Hepatocyte (in vitro differentiated cells): ENCODE data around the gene CELF4. TPM values are rescaled to one million over a fixed set of nuclear protein-coding genes. Genes with fewer than 3 reads are reported as not detected.

Source experiments
- DNase-seq: peaks from one replicate; pipeline ENCODE4 v3.0.0-alpha.2; 2016; ENCODE audit warnings: low spot score
- H2AFZ ChIP-seq: fragments of 200-600 bp; sonication (generic); 2 replicates; pipeline ENCODE4 v1.6.0; 2016; ENCODE audit warnings: antibody characterized with exemption, mild to moderate bottlenecking
- H3K27ac ChIP-seq: fragments of 200-600 bp; sonication (generic); 2 replicates; pipeline ENCODE4 v1.5.1; 2016; ENCODE audit warnings: mild to moderate bottlenecking
- H3K27me3 ChIP-seq: fragments of 200-600 bp; sonication (generic); 2 replicates; pipeline ENCODE4 v1.6.1; 2016
- H3K36me3 ChIP-seq: fragments of 200-600 bp; sonication (generic); replicated peaks from 2 replicates; pipeline ENCODE4 v1.5.1; 2016; ENCODE audit warnings: low read depth; ENCODE audit not compliant: insufficient read depth
- H3K4me1 ChIP-seq: fragments of 200-600 bp; sonication (generic); 2 replicates; pipeline ENCODE4 v1.5.1; 2016; ENCODE audit warnings: mild to moderate bottlenecking, moderate library complexity; ENCODE audit not compliant: insufficient read depth
- H3K4me2 ChIP-seq: fragments of 200-600 bp; sonication (generic); 2 replicates; pipeline ENCODE4 v1.6.0; 2016
- H3K4me3 ChIP-seq: fragments of 200-600 bp; sonication (generic); 2 replicates; pipeline ENCODE4 v1.5.1; 2016; ENCODE audit warnings: mild to moderate bottlenecking
- H3K79me2 ChIP-seq: fragments of 200-600 bp; sonication (generic); 2 replicates; pipeline ENCODE4 v1.6.0; 2017; ENCODE audit warnings: mild to moderate bottlenecking
- H3K9me2 ChIP-seq: fragments of 200-600 bp; sonication (generic); replicated peaks from 2 replicates; pipeline ENCODE4 v1.6.0; 2017; ENCODE audit warnings: mild to moderate bottlenecking; ENCODE audit not compliant: insufficient read depth
- H3K9me3 ChIP-seq: fragments of 200-600 bp; sonication (generic); 2 replicates; pipeline ENCODE4 v1.5.1; 2016; ENCODE audit warnings: low read depth, mild to moderate bottlenecking
- H4K20me1 ChIP-seq: fragments of 200-600 bp; sonication (generic); 2 replicates; pipeline ENCODE4 v1.6.0; 2016; ENCODE audit warnings: mild to moderate bottlenecking; ENCODE audit not compliant: insufficient read depth, poor library complexity, severe bottlenecking
- EZH2 ChIP-seq: fragments of 200-600 bp; sonication (generic); IDR thresholded peaks from 2 replicates; pipeline ENCODE4 v1.6.1; 2016; ENCODE audit warnings: antibody characterized with exemption, mild to moderate bottlenecking, borderline replicate concordance
- EZH2phosphoT487 ChIP-seq: fragments of 200-600 bp; sonication (generic); IDR thresholded peaks from one replicate; pipeline ENCODE4 v1.6.1; 2018; ENCODE audit warnings: antibody characterized with exemption, mild to moderate bottlenecking, low read depth, moderate library complexity; ENCODE audit not compliant: unreplicated experiment, severe bottlenecking
- WGBS: methylation state at CpG from one replicate; pipeline ENCODE4 v1.1.6; 2016; ENCODE audit warnings: low lambda C conversion rate; ENCODE audit errors: missing lambda C conversion rate; 5-methylcytosine and 5-hydroxymethylcytosine counted together
- polyA plus RNA-seq: library from polyadenylated mRNA; unstranded; fragments of >200 nt; fragmentation: Nextera tagmentation; extraction: Ambion mirVana; gene quantifications from 2 replicates; pipeline ENCODE4 v1.2.1, GENCODE V29; 2016
- total RNA-seq: library from RNA; depleted of rRNA; stranded (reverse); fragments of >200 nt; gene quantifications from 2 replicates; pipeline ENCODE4 v1.2.3, GENCODE V29; 2014
- TF ChIP-seq, protein P1 (sequence below): fragments of 200-600 bp; sonication (generic); IDR thresholded peaks from 2 replicates; pipeline ENCODE4 v1.5.1; 2016; ENCODE audit warnings: antibody characterized with exemption, mild to moderate bottlenecking; ENCODE audit not compliant: poor library complexity

The CELF4 gene
- total and polyA plus RNA-seq, 2 experiments from 2014 or later: 1.3 to 2.9 TPM

DNA sequence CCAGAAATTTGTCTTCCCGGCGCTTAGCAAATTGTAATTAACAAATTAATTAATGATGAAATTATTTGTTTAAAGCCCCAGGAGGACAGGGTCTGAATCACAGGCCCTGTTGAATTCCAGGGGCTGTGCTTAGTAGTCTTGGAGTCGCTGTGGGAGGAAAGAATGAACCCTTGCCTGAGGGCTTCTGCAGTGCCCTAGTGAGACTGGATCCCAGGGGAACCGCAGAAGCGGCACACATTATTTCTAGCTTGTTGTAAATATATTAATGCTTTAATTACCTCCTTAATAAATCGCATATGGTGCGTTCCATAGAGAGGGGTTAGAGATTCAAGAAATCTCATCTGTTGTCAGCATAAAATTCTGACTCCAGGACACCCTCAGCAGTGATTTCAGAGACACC is 235.4 kb downstream of the CELF4 start:
- Histone ChIP-seq H3K27me3 (no peaks in the 10 kb centered on the region), H3K9me3 (no peaks in the 10 kb centered on the region), H3K27ac (no peak overlapping the region), H3K79me2 (no peaks in the 10 kb centered on the region), H3K36me3 (no peaks in the 10 kb centered on the region), H3K9me2 (no peaks in the 10 kb centered on the region), H2AFZ (no peak overlapping the region), H4K20me1 (no peaks in the 10 kb centered on the region), H3K4me3 (no peak overlapping the region), H3K4me1 (no peaks in the 10 kb centered on the region), H3K4me2 (no peak overlapping the region)
- DNase-seq: no peak
- WGBS: 78% methylated on average over 7 of the region's 7 CpGs
- TF ChIP-seq, protein P1, sequence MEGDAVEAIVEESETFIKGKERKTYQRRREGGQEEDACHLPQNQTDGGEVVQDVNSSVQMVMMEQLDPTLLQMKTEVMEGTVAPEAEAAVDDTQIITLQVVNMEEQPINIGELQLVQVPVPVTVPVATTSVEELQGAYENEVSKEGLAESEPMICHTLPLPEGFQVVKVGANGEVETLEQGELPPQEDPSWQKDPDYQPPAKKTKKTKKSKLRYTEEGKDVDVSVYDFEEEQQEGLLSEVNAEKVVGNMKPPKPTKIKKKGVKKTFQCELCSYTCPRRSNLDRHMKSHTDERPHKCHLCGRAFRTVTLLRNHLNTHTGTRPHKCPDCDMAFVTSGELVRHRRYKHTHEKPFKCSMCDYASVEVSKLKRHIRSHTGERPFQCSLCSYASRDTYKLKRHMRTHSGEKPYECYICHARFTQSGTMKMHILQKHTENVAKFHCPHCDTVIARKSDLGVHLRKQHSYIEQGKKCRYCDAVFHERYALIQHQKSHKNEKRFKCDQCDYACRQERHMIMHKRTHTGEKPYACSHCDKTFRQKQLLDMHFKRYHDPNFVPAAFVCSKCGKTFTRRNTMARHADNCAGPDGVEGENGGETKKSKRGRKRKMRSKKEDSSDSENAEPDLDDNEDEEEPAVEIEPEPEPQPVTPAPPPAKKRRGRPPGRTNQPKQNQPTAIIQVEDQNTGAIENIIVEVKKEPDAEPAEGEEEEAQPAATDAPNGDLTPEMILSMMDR: no peak
- TF ChIP-seq EZH2phosphoT487: no peak
- TF ChIP-seq EZH2: no peak

DNA sequence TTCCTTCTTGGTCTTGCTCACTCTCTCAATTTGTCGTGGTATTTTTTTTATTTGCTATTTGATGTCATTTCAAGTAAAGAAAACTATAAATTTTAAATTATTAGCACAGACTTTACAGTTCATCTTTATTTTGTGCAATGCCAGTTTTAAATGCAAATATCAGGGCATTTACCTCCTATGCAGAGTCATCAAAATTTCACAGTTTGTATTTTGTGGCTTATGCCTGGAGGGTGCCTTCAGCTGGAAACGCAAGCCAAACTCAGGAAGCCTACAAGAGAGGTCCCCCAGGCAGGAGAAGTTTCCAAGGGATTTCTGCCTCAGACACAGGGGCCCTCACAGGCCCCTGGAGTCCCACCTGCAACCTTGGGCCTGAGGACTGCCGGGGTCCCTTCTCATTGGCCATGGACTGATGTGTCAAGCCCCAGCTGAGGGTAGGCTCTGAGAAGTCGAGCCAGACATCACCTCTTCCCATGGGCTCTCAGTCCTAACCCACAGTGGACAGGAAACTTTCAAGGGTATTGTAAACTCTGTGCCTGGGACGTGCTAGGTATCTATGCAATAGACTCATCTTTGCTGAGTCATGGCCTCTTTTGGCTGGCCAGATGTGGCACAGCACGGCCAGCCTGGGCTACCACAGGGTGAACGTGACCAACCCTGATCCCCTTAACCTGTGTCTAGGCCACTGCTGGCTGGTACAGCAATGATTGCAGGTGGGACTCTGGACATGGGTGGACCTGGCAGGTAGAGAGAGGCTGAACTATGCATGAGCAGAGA is 236.5 kb downstream of the CELF4 start:
- H3K27ac ChIP-seq: no peak overlapping the region

DNA sequence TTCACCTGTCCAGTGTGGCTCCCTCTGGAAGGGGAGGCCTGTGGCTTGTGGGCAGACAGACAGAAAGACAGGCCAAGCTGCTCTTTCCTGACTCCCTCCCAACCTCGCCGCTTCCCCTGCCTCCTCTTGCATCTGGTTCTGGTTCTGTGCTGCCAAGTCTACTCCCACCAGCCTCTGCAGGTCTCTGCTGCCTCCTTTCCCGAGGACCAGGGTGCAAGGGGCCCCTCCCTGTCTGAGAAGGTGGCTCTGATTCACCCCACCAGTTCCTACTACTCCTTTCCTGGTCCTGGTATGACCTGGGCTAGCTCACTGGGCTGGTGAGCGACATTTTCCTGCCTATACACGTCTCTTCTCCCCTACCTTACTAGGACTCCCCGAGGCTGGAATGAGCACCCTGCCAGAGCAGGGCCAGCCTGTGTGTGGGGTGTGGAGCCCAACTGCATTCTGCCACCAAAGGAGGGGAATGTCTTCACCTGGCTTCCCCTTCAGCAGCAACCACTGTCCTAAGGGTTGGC is 238.5 kb downstream of the CELF4 start:
- WGBS: 88% methylated on average over 6 of the region's 6 CpGs
- Histone ChIP-seq H3K36me3 (no peaks in the 10 kb centered on the region), H3K4me2 (no peak overlapping the region), H3K4me3 (no peak overlapping the region), H3K9me3 (no peaks in the 10 kb centered on the region), H3K4me1 (no peaks in the 10 kb centered on the region), H3K9me2 (no peaks in the 10 kb centered on the region), H4K20me1 (no peaks in the 10 kb centered on the region), H2AFZ (no peak overlapping the region), H3K27me3 (no peaks in the 10 kb centered on the region), H3K79me2 (no peaks in the 10 kb centered on the region), H3K27ac (no peak overlapping the region)
- DNase-seq: no peak
- TF ChIP-seq EZH2: no peak
- TF ChIP-seq, protein P1: no peak
- TF ChIP-seq EZH2phosphoT487: no peak

More for the DNA sequence above, 236.5 kb downstream of the CELF4 start:
- Histone ChIP-seq H3K9me2 (no peaks in the 10 kb centered on the region), H4K20me1 (no peaks in the 10 kb centered on the region), H3K36me3 (no peaks in the 10 kb centered on the region), H3K9me3 (no peaks in the 10 kb centered on the region), H3K4me3 (no peak overlapping the region), H3K27me3 (no peaks in the 10 kb centered on the region), H3K4me2 (no peak overlapping the region), H3K79me2 (no peaks in the 10 kb centered on the region), H3K4me1 (no peaks in the 10 kb centered on the region), H2AFZ (no peak overlapping the region)
- TF ChIP-seq EZH2 (no peak), EZH2phosphoT487 (no peak)
- TF ChIP-seq, protein P1: no peak
- no peak for DNase-seq
- WGBS: 85% methylated on average over 7 of the region's 7 CpGs
